Measurements from ENCODE around the gene CNTN5. TPM values are rescaled to one million over a fixed set of nuclear protein-coding genes. Genes with fewer than 3 reads are reported as not detected.

Gene CNTN5
- total RNA-seq, 2 donors from 2014 or later = not detected

DNA sequence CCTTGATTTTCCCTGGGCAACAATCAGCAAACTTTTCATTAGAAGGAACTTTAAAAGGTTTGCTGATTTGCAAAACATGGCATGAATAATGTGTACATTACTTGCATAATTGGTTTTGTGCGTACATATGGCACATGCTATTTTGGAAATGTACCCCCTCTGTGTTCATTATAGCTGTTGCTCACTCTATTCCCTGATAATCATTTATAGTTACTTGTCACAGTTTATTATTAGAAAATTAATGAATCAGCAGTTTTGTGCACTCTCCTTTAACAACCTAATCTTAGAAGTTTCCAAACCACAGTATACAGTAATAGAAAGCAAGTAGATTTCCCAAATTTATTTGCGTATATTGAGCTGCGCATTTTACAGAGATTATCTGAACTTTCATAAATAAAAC is 389.9 kb downstream of the CNTN5 start:
- ATAC-seq = no peak
- peaks cover 20% of the 10 kb centered on the region for H3K9me3 Mint-ChIP-seq

DNA sequence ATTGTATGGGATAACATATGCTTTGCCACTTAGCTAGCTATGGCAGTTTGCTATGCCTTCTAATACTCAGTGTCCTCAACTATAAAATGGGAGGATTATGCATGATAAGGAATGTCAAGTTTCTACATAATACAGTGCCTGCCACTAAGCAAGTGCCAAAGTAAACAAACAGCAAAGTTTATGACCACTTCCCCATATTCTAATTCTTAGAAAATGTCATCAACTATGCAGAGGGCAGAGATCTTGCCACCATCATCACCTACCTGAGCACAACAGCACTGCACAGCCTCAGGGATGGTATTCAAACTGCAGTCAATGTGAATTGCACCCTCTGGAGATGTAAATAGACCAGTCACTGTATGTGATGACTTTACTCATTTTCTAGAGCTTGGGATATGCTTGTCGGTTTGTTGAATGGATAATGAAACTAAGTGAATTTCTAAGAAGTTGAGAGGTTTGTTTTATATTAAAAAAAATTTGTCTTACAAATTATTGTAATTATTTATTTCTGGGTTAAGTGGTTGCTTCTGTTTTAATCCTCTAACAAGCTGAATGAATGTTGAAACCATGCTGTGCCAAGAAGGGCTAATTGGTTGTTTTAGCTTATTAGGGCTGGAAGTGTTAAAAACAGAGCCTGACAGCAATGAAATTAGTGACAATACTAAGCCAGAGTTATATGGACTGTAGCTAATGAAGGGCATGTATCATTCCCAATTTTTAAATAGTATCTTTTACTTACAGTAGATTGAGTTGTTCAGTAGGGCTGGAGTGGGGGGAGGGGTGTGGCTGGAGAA is 398.4 kb downstream of the CNTN5 start:
- H3K36me3 Mint-ChIP-seq = peaks cover 4% of the 10 kb centered on the region
- no peak for DNase-seq (ENCODE audit: low spot score)
- no peaks in the 10 kb centered on the region for H3K27me3 Mint-ChIP-seq
- H3K27ac Mint-ChIP-seq = no peak overlapping the region
- ATAC-seq = no peak
- H3K9me3 Mint-ChIP-seq = peaks cover 20% of the 10 kb centered on the region
- H3K4me3 Mint-ChIP-seq = no peak overlapping the region
- no peaks in the 10 kb centered on the region for H3K4me1 Mint-ChIP-seq (ENCODE audit: low read depth in 2 of 2)

More for the DNA sequence above, 389.9 kb downstream of the CNTN5 start:
- H3K36me3 Mint-ChIP-seq = peaks cover 4% of the 10 kb centered on the region
- H3K4me3 Mint-ChIP-seq = no peak overlapping the region
- no peaks in the 10 kb centered on the region for H3K4me1 Mint-ChIP-seq (ENCODE audit: low read depth in 2 of 2)
- no peak for DNase-seq (ENCODE audit: low spot score)
- no peaks in the 10 kb centered on the region for H3K27me3 Mint-ChIP-seq
- H3K27ac Mint-ChIP-seq = no peak overlapping the region

DNA sequence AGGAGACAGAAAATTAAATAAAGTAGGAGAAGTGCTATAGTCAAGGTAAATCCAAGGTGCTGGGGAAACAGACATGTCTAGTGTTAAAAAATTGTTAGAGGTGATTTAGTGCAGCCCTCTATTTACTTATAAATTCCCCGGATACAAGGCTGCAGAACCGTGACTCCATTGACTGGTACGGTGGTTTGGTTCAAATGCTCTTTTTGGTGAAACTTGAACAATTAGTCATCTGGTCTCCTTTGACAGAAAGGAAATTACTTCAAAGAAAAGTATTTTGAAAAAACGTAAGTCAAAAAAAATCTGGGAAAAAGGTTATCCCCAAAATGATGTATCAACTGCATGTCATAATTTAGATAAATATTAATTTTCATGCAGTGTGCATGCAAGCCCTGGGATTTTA is 399.2 kb downstream of the CNTN5 start:
- Mint-ChIP-seq H3K4me3 (no peak overlapping the region), H3K36me3 (peaks cover 4% of the 10 kb centered on the region), H3K9me3 (peaks cover 14% of the 10 kb centered on the region), H3K27ac (no peak overlapping the region), H3K27me3 (no peaks in the 10 kb centered on the region), H3K4me1 (ENCODE audit: low read depth in 2 of 2) (no peaks in the 10 kb centered on the region)
- ATAC-seq = no peak
- DNase-seq (ENCODE audit: low spot score) = no peak

DNA sequence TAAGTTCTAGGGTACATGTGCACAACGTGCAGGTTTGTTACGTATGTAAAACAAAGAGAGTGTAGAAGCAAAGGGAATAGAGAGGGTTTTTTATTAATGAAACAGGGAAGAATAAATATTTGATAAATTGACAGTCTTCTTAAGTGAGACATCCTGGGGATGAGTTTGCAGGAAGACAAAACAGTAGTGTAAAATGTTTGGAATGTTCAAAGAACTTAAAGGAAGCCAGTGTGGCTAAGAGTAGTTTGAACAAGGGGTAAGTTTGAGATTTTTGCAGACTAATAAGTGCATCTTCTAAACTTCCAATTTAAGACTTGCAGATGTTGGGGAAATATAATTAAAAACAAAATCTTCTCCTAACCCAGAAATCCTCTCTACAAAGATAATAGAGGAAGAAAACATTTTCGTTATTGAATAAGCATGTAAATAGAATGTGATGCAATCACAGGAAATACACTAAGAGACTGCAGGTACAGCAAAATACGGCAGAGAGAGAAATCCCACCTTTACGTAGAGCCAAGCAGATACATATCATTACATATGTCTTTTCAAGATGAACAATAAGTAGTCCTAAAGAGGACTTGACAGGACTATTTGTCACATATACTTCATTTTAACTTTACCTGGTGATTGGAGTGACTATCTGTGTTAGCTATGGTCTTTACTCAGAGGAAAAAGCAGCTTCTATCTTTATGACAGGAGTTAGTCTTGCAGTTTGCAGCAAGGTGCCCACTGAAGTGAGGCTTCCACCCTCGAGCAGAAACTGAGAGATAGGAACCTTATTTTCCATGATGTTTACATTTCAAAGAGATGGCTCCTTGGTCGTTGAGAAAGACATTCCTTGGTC is 402.1 kb downstream of the CNTN5 start:
- Mint-ChIP-seq H3K4me3 (no peak overlapping the region), H3K27ac (no peak overlapping the region), H3K27me3 (no peaks in the 10 kb centered on the region)

DNA sequence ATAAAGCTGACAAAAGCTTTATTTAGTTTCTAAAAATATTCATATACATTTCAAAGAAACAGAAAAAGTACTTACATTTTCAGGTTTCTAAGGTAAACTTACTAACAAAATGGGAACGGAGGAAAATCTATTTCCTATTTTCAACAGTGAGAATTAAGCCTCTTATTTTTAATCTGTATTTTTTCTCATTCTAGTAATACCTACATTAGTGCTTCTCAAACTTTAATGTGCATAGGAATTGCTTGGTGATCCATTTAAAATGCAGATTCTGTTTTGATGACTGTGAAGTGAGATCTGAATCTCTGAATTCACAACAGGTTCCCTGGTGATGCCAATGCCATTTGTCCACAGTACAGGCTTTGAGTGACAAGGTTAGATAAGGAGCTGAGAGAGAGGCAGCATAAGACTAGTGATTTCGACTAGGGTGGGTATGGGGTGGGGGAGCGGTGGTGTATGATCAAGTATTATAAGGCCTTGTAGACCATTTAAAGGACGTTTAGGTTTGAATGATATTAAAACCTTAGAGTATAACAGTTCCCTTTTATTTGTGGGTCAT is 402.8 kb downstream of the CNTN5 start:
- Mint-ChIP-seq H3K27me3 (no peaks in the 10 kb centered on the region), H3K9me3 (peaks cover 8% of the 10 kb centered on the region), H3K27ac (no peak overlapping the region), H3K4me3 (no peak overlapping the region), H3K36me3 (no peaks in the 10 kb centered on the region), H3K4me1 (ENCODE audit: low read depth in 2 of 2) (no peaks in the 10 kb centered on the region)
- no peak for ATAC-seq
- no peak for DNase-seq (ENCODE audit: low spot score)

More for the DNA sequence above, 402.1 kb downstream of the CNTN5 start:
- peaks cover 9% of the 10 kb centered on the region for H3K9me3 Mint-ChIP-seq
- H3K4me1 Mint-ChIP-seq (ENCODE audit: low read depth in 2 of 2) = no peaks in the 10 kb centered on the region
- H3K36me3 Mint-ChIP-seq = no peaks in the 10 kb centered on the region
- DNase-seq (ENCODE audit: low spot score) (no peak), ATAC-seq (no peak)

DNA sequence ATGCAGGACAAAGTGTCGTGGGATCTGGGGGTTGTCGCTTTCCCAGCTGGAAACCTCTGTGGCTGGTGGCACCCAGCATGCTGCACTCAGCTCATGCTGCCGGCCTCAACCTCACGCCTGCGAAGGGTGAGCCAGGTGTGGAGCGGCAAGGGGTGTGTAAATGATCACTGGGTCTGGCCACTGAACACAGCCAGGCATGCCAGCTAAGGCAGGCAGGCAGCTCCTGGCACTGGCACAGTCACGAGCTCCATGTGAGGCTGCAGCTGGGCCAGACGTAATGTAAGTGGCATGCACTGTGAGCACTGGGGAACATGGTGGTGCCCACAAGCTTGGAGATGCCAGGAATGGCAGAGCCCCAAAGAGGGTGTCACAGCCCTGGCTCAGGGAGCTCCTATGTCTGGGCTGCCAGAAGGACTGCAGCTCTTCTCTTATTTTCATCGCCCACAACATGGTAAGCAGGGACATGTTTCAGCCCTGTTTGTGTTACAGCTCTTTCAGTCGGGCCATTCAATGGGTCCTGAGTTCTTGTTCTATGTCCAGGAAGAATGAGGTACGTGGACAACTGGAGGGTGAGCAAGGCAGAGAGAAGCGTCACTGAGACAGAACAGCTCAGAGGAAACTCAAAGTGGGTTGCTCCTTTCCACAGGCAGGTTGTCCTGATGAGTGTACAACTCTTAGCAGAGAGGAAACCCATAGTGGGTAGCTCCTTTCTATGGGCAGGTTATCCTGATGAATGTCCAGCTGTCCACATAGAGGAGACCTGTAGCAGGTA is 403.8 kb downstream of the CNTN5 start:
- Mint-ChIP-seq H3K4me3 (no peak overlapping the region), H3K36me3 (no peaks in the 10 kb centered on the region)

DNA sequence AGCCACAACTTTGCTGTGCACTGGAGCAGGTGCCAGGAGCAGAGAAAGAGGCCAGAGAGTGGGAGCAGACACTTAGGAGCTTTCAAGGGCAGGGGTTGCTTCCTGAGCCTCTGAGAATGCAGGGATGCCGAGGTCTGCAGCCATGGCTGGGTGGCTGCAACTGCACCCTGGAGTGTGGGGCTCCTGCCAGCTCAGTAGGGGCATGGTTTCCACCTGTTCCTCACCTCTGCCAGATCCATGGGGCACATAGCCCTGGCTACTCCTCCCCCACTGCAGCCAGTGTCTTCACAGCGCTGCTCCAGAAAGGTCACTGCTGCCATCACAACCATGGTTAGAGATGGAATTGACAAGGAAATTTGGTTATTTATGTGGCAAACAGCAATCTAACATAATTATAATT is 404.8 kb downstream of the CNTN5 start:
- no peaks in the 10 kb centered on the region for H3K27me3 Mint-ChIP-seq
- DNase-seq (ENCODE audit: low spot score) (no peak), ATAC-seq (no peak)
- no peak overlapping the region for H3K27ac Mint-ChIP-seq
- H3K4me3 Mint-ChIP-seq = no peak overlapping the region
- H3K36me3 Mint-ChIP-seq = no peaks in the 10 kb centered on the region
- H3K4me1 Mint-ChIP-seq (ENCODE audit: low read depth in 2 of 2) = no peaks in the 10 kb centered on the region
- H3K9me3 Mint-ChIP-seq = peaks cover 10% of the 10 kb centered on the region

More for the DNA sequence above, 403.8 kb downstream of the CNTN5 start:
- Mint-ChIP-seq H3K4me1 (ENCODE audit: low read depth in 2 of 2) (no peaks in the 10 kb centered on the region), H3K27me3 (no peaks in the 10 kb centered on the region), H3K27ac (no peak overlapping the region), H3K9me3 (peaks cover 8% of the 10 kb centered on the region)
- DNase-seq (ENCODE audit: low spot score) = no peak
- ATAC-seq = no peak

DNA sequence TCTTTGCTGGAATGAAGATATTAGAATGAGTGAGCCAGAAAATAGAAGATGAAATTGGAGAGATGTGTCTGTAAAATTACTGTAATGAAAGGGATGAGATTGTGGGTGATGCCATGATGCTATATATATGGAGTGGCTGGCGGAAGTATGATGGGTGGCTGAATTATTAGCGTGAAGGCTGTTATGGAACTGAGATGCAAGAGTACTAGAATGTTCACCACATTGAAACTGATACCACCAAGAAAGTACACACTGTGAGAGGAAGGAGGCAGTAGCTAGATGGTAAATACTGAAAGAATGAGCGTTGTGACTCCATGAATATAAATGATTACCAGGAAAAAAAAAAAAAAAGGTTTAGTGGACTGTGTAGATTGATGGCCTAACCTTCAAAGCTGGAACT is 411.9 kb downstream of the CNTN5 start:
- H3K4me1 Mint-ChIP-seq (ENCODE audit: low read depth in 2 of 2) = no peaks in the 10 kb centered on the region
- H3K9me3 Mint-ChIP-seq = peaks cover 17% of the 10 kb centered on the region
- H3K4me3 Mint-ChIP-seq = no peak overlapping the region
- no peak overlapping the region for H3K27ac Mint-ChIP-seq
- H3K27me3 Mint-ChIP-seq = no peaks in the 10 kb centered on the region
- ATAC-seq (no peak), DNase-seq (ENCODE audit: low spot score) (no peak)
- peaks cover 7% of the 10 kb centered on the region for H3K36me3 Mint-ChIP-seq

DNA sequence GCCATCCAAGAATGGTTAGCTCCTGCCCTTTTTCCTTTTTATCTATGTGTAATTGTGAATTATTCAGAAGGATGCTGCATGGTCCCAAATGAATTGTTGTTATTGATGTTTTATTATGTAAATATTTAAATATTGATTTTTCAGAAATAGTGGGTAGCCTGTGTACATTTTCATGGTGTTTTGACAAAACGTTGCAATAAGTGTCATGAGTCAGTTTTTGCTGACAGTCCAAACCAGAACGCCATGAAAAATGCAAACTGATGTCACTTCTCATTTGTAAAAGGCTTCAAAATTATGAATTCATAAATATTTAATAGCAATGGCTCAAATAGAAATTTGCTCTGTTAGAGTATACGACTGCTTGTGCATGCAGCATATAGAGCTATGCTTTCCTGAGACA is 422.5 kb downstream of the CNTN5 start:
- no peak for ATAC-seq
- H3K9me3 Mint-ChIP-seq = peaks cover 7% of the 10 kb centered on the region
- no peaks in the 10 kb centered on the region for H3K4me1 Mint-ChIP-seq (ENCODE audit: low read depth in 2 of 2)
- DNase-seq (ENCODE audit: low spot score) = no peak
- H3K27me3 Mint-ChIP-seq = no peaks in the 10 kb centered on the region
- no peak overlapping the region for H3K4me3 Mint-ChIP-seq
- H3K36me3 Mint-ChIP-seq = no peaks in the 10 kb centered on the region
- H3K27ac Mint-ChIP-seq = no peak overlapping the region

DNA sequence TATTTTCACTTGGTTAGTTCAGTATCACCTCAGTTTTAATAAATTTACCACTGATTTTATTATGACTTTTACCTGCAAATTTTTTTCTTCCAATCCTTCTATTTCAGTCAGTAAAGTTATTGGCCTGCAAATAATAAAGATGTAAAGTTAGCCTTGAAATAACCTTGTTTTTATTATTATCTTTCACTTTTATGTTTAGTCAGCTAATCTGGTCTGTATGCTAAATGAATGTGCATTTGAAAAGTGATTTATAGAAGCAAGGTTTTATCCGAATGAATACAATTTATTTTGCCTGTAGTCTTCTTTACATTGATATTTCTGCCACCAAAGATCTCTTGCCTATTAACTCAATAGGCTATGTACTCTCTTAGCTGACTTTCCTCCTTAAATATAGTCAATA is 425.7 kb downstream of the CNTN5 start:
- Mint-ChIP-seq H3K27me3 (no peaks in the 10 kb centered on the region), H3K4me3 (no peak overlapping the region), H3K9me3 (peaks cover 11% of the 10 kb centered on the region), H3K27ac (no peak overlapping the region), H3K36me3 (no peaks in the 10 kb centered on the region), H3K4me1 (ENCODE audit: low read depth in 2 of 2) (no peaks in the 10 kb centered on the region)
- ATAC-seq (no peak), DNase-seq (ENCODE audit: low spot score) (no peak)

DNA sequence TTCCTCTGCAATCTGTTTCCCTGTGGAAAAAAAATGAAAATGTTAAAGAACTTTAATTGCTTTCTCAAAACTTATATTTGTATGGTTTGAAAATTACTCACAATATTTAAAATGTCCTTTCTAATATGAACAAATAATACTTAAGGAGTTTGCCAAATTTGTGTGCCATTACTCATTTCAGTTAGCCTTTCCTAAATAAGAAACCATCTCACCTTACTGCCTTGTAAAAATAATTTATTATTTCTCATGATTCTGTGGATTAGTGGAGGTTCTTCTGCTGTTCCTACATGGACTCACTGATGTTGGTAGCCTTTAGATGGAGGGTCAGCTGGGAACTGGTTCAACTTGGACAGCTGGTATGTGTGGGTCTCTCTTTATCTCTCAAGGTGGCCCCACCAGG is 428.6 kb downstream of the CNTN5 start:
- H3K27me3 Mint-ChIP-seq = no peaks in the 10 kb centered on the region
- H3K4me3 Mint-ChIP-seq = no peak overlapping the region
- DNase-seq (ENCODE audit: low spot score) (no peak), ATAC-seq (no peak)
- peaks cover 11% of the 10 kb centered on the region for H3K9me3 Mint-ChIP-seq
- no peaks in the 10 kb centered on the region for H3K4me1 Mint-ChIP-seq (ENCODE audit: low read depth in 2 of 2)
- no peak overlapping the region for H3K27ac Mint-ChIP-seq
- H3K36me3 Mint-ChIP-seq = no peaks in the 10 kb centered on the region

DNA sequence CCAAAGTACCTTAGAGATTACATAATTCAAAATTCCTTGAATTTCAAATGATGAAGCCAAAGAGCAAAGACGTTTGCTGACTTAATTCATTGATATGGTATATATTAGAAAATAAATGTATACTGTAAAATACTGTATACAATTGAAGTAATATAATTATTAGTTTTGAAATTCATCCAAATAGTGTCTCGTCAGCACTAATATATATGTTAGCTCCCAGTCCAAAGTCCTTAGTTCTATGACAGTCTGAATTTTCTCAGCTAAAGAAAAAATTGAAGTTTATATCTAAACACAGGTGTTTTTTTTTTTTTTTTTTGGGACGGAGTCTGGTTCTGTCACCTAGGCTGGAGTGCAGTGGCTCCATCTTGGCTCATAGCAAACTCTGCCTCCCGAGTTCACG is 431.3 kb downstream of the CNTN5 start:
- no peak for ATAC-seq
- no peaks in the 10 kb centered on the region for H3K4me1 Mint-ChIP-seq (ENCODE audit: low read depth in 2 of 2)
- H3K36me3 Mint-ChIP-seq = no peaks in the 10 kb centered on the region
- H3K9me3 Mint-ChIP-seq = peaks cover 7% of the 10 kb centered on the region
- H3K27me3 Mint-ChIP-seq = no peaks in the 10 kb centered on the region
- H3K27ac Mint-ChIP-seq = no peak overlapping the region
- no peak for DNase-seq (ENCODE audit: low spot score)
- no peak overlapping the region for H3K4me3 Mint-ChIP-seq

DNA sequence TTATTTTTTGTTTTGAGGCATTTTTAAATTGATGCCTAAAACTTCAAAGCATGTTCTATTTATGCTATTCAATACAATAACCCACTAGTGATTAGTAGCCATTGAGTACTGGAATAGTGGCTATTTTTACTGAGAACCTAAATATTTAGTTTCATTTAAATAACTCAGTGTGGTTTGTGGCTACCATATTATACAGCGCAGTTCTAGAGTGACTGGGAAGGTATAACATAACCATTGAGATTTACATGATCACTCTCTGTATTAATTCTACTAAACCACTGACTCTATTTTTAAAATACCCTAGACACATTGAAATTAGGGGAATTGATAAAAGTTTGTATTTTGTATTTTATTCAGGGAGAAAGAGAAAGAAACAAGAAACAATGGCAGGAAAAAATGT is 441.2 kb downstream of the CNTN5 start:
- DNase-seq (ENCODE audit: low spot score) (no peak), ATAC-seq (no peak)
- H3K9me3 Mint-ChIP-seq = peaks cover 16% of the 10 kb centered on the region
- H3K27ac Mint-ChIP-seq = no peak overlapping the region
- H3K4me3 Mint-ChIP-seq = no peak overlapping the region
- H3K4me1 Mint-ChIP-seq (ENCODE audit: low read depth in 2 of 2) = no peaks in the 10 kb centered on the region
- H3K36me3 Mint-ChIP-seq = peaks cover 16% of the 10 kb centered on the region
- H3K27me3 Mint-ChIP-seq = no peaks in the 10 kb centered on the region

All from natural killer cell treated with Interleukin-12 subunit alpha and Interleukin-12 subunit beta and Interleukin-15 and Interleukin-18, amount 100 ng/mL, for 72 hours (primary cell).